HepG2 (cell line): ENCODE data around the gene RCE1. TPM values are rescaled to one million over a fixed set of nuclear protein-coding genes. Genes with fewer than 3 reads are reported as not detected.
A peak's percentile ranks its signal among the peaks of the same experiment; 100 is the strongest.

Source experiments
- AGO1 ChIP-seq: fragments of 200-400 bp; formaldehyde crosslinking; IDR thresholded peaks from 2 replicates; pipeline ENCODE4 v1.6.1; 2017; ENCODE audit warnings: mild to moderate bottlenecking, low read depth, low read length, moderate library complexity; ENCODE audit not compliant: poor library complexity, severe bottlenecking
- ZNF44 ChIP-seq: sonication (generic); formaldehyde crosslinking; IDR thresholded peaks from 2 replicates; pipeline ENCODE4 v1.5.1; 2020; ENCODE audit warnings: mild to moderate bottlenecking, missing genetic modification reagents
- polyA plus RNA-seq, 8 experiments: library from polyadenylated mRNA; depleted of rRNA in 3 of 8; stranded (reverse) in 7 of 8; unstranded in 1 of 8; fragments of >200 nt; fragmentation: Illumina TruSeq in 4 of 8; extraction: Trizol in 4 of 8; gene quantifications; 2 replicates each; pipeline versions ENCODE4 v1.2.1 to v1.2.3, GENCODE V29; 2011 to 2016; ENCODE audit warnings: low read depth in 4 of 8, missing spikeins in 1 of 8, mixed read lengths in 1 of 8; ENCODE audit not compliant: insufficient read depth in 1 of 8
- total RNA-seq, 5 experiments: library from RNA; depleted of rRNA; stranded (reverse); fragments of >200 nt; fragmentation: Illumina TruSeq; extraction: Trizol; gene quantifications; 2 replicates each; pipeline ENCODE4 v1.2.3, GENCODE V29; 2016; ENCODE audit warnings: low read depth in 1 of 5
- TF ChIP-seq, protein P1 (sequence below): sonication (generic); formaldehyde crosslinking; IDR thresholded peaks from one replicate; pipeline ENCODE4 v1.5.1; 2020; ENCODE audit warnings: mild to moderate bottlenecking, missing genetic modification reagents; ENCODE audit errors: not compliant biosample characterization
- TF ChIP-seq, protein P2 (sequence below): sonication (generic); formaldehyde crosslinking; IDR thresholded peaks from 2 replicates; pipeline ENCODE4 v1.8.0; 2022; ENCODE audit warnings: missing genetic modification reagents, mild to moderate bottlenecking, moderate library complexity, borderline replicate concordance
- TF ChIP-seq, protein P3 (sequence below): sonication (generic); formaldehyde crosslinking; IDR thresholded peaks from 2 replicates; pipeline ENCODE4 v1.4.0; 2020; ENCODE audit warnings: missing genetic modification reagents, mild to moderate bottlenecking, borderline replicate concordance

Gene RCE1
- total and polyA plus RNA-seq, 2 of the 13 experiments (the other 11 are each of a cell fraction or from before 2014, with no cell fraction given), result 22.2 to 22.4 TPM

DNA sequence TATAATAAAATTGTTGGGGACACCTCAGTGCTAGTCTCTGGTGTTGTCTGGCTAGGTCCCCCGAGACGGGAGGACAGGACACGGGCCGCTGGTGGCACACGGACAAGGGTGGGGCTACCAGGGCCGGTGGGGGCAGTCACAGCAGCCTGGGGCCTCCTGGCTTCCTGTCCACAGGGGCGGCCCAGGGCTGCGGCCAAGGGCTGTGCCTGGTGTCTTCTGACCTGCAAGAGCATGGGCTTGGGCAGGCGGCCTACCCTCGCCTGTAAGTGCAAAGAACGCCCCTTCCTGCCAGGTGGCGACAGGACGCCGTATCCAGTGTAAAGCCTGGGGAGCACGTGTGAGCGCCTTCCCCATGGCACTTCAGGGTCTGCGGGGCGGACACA is 17.2 kb downstream of the RCE1 start (continued):
- TF ChIP-seq, protein P1, sequence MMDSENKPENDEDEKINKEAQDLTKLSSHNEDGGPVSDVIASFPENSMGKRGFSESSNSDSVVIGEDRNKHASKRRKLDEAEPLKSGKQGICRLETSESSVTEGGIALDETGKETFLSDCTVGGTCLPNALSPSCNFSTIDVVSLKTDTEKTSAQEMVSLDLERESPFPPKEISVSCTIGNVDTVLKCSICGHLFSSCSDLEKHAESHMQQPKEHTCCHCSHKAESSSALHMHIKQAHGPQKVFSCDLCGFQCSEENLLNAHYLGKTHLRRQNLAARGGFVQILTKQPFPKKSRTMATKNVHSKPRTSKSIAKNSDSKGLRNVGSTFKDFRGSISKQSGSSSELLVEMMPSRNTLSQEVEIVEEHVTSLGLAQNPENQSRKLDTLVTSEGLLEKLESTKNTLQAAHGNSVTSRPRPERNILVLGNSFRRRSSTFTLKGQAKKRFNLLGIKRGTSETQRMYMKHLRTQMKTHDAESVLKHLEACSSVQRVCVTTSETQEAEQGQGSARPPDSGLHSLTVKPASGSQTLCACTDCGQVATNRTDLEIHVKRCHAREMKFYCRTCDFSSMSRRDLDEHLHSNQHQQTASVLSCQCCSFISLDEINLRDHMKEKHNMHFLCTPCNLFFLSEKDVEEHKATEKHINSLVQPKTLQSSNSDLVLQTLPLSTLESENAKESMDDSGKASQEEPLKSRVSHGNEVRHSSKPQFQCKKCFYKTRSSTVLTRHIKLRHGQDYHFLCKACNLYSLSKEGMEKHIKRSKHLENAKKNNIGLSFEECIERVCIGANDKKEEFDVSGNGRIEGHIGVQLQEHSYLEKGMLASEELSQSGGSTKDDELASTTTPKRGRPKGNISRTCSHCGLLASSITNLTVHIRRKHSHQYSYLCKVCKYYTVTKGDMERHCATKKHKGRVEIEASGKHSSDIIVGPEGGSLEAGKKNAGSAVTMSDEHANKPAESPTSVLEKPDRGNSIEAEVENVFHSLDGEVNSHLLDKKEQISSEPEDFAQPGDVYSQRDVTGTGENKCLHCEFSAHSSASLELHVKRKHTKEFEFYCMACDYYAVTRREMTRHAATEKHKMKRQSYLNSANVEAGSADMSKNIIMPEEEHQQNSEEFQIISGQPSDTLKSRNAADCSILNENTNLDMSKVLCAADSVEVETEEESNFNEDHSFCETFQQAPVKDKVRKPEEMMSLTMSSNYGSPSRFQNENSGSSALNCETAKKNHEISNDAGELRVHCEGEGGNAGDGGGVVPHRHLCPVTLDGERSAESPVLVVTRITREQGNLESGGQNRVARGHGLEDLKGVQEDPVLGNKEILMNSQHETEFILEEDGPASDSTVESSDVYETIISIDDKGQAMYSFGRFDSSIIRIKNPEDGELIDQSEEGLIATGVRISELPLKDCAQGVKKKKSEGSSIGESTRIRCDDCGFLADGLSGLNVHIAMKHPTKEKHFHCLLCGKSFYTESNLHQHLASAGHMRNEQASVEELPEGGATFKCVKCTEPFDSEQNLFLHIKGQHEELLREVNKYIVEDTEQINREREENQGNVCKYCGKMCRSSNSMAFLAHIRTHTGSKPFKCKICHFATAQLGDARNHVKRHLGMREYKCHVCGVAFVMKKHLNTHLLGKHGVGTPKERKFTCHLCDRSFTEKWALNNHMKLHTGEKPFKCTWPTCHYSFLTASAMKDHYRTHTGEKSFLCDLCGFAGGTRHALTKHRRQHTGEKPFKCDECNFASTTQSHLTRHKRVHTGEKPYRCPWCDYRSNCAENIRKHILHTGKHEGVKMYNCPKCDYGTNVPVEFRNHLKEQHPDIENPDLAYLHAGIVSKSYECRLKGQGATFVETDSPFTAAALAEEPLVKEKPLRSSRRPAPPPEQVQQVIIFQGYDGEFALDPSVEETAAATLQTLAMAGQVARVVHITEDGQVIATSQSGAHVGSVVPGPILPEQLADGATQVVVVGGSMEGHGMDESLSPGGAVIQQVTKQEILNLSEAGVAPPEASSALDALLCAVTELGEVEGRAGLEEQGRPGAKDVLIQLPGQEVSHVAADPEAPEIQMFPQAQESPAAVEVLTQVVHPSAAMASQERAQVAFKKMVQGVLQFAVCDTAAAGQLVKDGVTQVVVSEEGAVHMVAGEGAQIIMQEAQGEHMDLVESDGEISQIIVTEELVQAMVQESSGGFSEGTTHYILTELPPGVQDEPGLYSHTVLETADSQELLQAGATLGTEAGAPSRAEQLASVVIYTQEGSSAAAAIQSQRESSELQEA (CRISPR knock-in tag), result no peak
- TF ChIP-seq, protein P2, sequence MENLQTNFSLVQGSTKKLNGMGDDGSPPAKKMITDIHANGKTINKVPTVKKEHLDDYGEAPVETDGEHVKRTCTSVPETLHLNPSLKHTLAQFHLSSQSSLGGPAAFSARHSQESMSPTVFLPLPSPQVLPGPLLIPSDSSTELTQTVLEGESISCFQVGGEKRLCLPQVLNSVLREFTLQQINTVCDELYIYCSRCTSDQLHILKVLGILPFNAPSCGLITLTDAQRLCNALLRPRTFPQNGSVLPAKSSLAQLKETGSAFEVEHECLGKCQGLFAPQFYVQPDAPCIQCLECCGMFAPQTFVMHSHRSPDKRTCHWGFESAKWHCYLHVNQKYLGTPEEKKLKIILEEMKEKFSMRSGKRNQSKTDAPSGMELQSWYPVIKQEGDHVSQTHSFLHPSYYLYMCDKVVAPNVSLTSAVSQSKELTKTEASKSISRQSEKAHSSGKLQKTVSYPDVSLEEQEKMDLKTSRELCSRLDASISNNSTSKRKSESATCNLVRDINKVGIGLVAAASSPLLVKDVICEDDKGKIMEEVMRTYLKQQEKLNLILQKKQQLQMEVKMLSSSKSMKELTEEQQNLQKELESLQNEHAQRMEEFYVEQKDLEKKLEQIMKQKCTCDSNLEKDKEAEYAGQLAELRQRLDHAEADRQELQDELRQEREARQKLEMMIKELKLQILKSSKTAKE (CRISPR knock-in tag), result no peak
- TF ChIP-seq, protein P3, sequence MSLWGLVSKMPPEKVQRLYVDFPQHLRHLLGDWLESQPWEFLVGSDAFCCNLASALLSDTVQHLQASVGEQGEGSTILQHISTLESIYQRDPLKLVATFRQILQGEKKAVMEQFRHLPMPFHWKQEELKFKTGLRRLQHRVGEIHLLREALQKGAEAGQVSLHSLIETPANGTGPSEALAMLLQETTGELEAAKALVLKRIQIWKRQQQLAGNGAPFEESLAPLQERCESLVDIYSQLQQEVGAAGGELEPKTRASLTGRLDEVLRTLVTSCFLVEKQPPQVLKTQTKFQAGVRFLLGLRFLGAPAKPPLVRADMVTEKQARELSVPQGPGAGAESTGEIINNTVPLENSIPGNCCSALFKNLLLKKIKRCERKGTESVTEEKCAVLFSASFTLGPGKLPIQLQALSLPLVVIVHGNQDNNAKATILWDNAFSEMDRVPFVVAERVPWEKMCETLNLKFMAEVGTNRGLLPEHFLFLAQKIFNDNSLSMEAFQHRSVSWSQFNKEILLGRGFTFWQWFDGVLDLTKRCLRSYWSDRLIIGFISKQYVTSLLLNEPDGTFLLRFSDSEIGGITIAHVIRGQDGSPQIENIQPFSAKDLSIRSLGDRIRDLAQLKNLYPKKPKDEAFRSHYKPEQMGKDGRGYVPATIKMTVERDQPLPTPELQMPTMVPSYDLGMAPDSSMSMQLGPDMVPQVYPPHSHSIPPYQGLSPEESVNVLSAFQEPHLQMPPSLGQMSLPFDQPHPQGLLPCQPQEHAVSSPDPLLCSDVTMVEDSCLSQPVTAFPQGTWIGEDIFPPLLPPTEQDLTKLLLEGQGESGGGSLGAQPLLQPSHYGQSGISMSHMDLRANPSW, result no peak
- no peak for TF ChIP-seq ZNF44 (CRISPR knock-in tag)
- peak; percentile 7 for TF ChIP-seq AGO1
